Transverse colon (tissue), 4 donors: Measurements from ENCODE around the gene MTERF2. TPM values are rescaled to one million over a fixed set of nuclear protein-coding genes. Genes with fewer than 3 reads are reported as not detected.
A peak's percentile ranks its signal among the peaks of the same experiment; 100 is the strongest.

Source experiments
- DNase-seq: peaks from one replicate; pipeline ENCODE4 v3.0.0-alpha.2; 2019
- H3K27ac ChIP-seq, 4 donors: fragments of 200-600 bp; sonication (generic); 2 replicates each; pipeline ENCODE4 v1.5.1; 2016 to 2018; ENCODE audit warnings: inconsistent platforms in 4 of 4
- H3K27me3 ChIP-seq: fragments of 200-600 bp; sonication (generic); 2 replicates; pipeline ENCODE4 v1.5.1; 2017; ENCODE audit warnings: inconsistent platforms
- H3K36me3 ChIP-seq, 4 donors: fragments of 200-600 bp; sonication (generic); 2 replicates each; pipeline ENCODE4 v1.5.1; 2017 to 2019; ENCODE audit warnings: inconsistent platforms in 4 of 4
- H3K4me1 ChIP-seq, 4 donors: fragments of 200-600 bp; sonication (generic); 2 replicates each; pipeline ENCODE4 v1.5.1; 2017 to 2020; ENCODE audit warnings: inconsistent platforms in 4 of 4
- H3K4me3 ChIP-seq, 4 donors: fragments of 200-600 bp; sonication (generic); 1 replicate in 1 of 4; 2 replicates in 3 of 4; pipeline versions ENCODE4 v1.5.1 to v1.6.1; 2017 to 2019; ENCODE audit warnings: inconsistent platforms in 4 of 4
- H3K9me3 ChIP-seq, 2 donors: fragments of 200-600 bp; sonication (generic); 2 replicates each; pipeline ENCODE4 v1.5.1; 2017 to 2019; ENCODE audit warnings: inconsistent platforms in 2 of 2
- EP300 ChIP-seq: sonication (generic); formaldehyde crosslinking; IDR thresholded peaks from one replicate; pipeline ENCODE4 v1.6.1; 2017; ENCODE audit warnings: antibody characterized with exemption, low read depth
- POLR2A ChIP-seq: fragments of 450-650 bp; IDR thresholded peaks from one replicate; pipeline ENCODE4 v1.6.1; 2016; ENCODE audit warnings: antibody characterized with exemption, mild to moderate bottlenecking, moderate library complexity
- POLR2AphosphoS5 ChIP-seq, 3 donors: sonication (generic); formaldehyde crosslinking; IDR thresholded peaks; one replicate each; pipeline ENCODE4 v1.6.1; 2016; ENCODE audit warnings: antibody characterized with exemption in 3 of 3
- WGBS, 2 donors: methylation state at CpG; one replicate each; pipeline ENCODE4 v1.1.5; 2018; ENCODE audit warnings: low coverage in 1 of 2; 5-methylcytosine and 5-hydroxymethylcytosine counted together
- in situ Hi-C, 4 donors: fragments of 200-750 bp; cut with MboI; loops; one replicate each; pipeline versions ENCODE4 v1.15.0 to v1.15.1; 2017; ENCODE audit warnings: low sequenced_read_pairs in 3 of 4, low pct_ligation_motif_present in 1 of 4, low pct_unique_long_range_greater_than_20kb in 1 of 4
- intact Hi-C: fragments of 100-400 bp; cut with DNase I; formaldehyde crosslinking; loops from one replicate; pipeline ENCODE4 v1.15.1; 2023; ENCODE audit warnings: low total_unique reads
- total RNA-seq, 4 donors: library from RNA; depleted of rRNA; stranded (reverse); fragments of >200 nt; gene quantifications; one replicate each; pipeline ENCODE4 v1.1.0, GENCODE V29; 2016
- TF ChIP-seq, protein P1 (sequence below), 5 experiments: fragments of 200-600 bp in 3 of 5; fragments of 450-650 bp in 2 of 5; sonication (generic) in 3 of 5; IDR thresholded peaks; 1 replicate in 2 of 5; 2 replicates in 3 of 5; pipeline ENCODE4 v1.5.1; 2016 to 2017; ENCODE audit warnings: antibody characterized with exemption in 5 of 5, inconsistent platforms in 3 of 5, mild to moderate bottlenecking in 2 of 5, moderate library complexity in 1 of 5

MTERF2 gene
- total RNA-seq, 4 donors from 2014 or later = 3.0 to 14.8 (median 8.7) TPM

DNA sequence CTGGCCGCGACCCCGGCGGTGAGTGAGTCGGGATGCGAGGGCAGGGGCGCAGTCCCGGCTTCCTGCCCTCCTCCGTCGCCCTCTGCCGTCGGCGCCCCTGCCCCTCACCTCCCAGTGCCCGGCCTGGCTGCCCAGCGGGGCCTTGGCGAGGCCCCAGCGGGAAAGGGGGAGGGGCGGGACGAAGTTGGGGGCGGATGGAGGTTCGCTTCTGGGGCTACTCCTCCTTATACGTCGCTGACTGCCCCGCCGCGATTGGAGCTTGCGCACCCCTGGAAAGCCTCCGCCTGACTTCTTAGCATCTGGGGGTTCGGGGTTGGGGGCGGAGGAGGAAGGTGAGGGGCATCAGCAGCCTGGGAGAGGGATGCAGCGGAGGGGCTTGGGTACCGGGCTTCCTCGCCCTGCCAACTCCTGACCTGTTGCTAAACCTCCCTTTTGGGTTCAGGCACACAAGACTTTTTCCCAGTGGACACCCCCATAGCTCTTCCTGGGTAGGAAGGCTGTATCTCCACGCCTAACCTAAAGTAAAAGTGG, 30.8 kb downstream of the MTERF2 start:
- peak; percentile 65 for DNase-seq
- Histone ChIP-seq H3K4me3 (peak overlapping the region; percentile 55 to 95 (median 86)), H3K4me1 (peaks cover 9 to 40% (median 28%) of the 10 kb centered on the region in 4 donors), H3K36me3 (peaks cover 0 to 4% (median 0%) of the 10 kb centered on the region in 4 donors), H3K27me3 (no peaks in the 10 kb centered on the region), H3K9me3 (no peaks in the 10 kb centered on the region), H3K27ac (peak overlapping the region; percentile 94 to 98 (median 95))
- in situ Hi-C loops (no loop called here), intact Hi-C loops (loop anchor here (10.0 kb wide), 1 partner anchor 1609 kb away; the partner anchor contains the start of genes ISCU and SART3)
- 1% methylated on average over 22 of the region's 34 CpGs; no CpG with 5 or more reads in 1 of the 2 donors for WGBS, 2 donors
- TF ChIP-seq POLR2A = no peak
- TF ChIP-seq, protein P1, sequence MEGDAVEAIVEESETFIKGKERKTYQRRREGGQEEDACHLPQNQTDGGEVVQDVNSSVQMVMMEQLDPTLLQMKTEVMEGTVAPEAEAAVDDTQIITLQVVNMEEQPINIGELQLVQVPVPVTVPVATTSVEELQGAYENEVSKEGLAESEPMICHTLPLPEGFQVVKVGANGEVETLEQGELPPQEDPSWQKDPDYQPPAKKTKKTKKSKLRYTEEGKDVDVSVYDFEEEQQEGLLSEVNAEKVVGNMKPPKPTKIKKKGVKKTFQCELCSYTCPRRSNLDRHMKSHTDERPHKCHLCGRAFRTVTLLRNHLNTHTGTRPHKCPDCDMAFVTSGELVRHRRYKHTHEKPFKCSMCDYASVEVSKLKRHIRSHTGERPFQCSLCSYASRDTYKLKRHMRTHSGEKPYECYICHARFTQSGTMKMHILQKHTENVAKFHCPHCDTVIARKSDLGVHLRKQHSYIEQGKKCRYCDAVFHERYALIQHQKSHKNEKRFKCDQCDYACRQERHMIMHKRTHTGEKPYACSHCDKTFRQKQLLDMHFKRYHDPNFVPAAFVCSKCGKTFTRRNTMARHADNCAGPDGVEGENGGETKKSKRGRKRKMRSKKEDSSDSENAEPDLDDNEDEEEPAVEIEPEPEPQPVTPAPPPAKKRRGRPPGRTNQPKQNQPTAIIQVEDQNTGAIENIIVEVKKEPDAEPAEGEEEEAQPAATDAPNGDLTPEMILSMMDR (IDR thresholded peaks at IDR 0.05) = peak in 1 of 5 experiments; percentile 23

- Histone ChIP-seq H3K27ac (peak within 1 kb of the TSS; percentile 94 to 98 (median 95)), H3K4me1 (peaks cover 9 to 40% (median 28%) of the 10 kb centered on the region in 4 donors), H3K27me3 (no peaks in the 10 kb centered on the region), H3K4me3 (peak within 1 kb of the TSS; percentile 55 to 95 (median 86)), H3K36me3 (peaks cover 0 to 2% (median 0%) of the 10 kb centered on the region in 4 donors), H3K9me3 (no peaks in the 10 kb centered on the region)
- intact Hi-C loops (loop anchor here (10.0 kb wide), 1 partner anchor 1609 kb away; the partner anchor contains the start of genes ISCU and SART3), in situ Hi-C loops (no loop called here)
- 1% methylated on average over 74 of the region's 88 CpGs; no CpG with 5 or more reads in 1 of the 2 donors for whole genome bisulfite sequencing, 2 donors
- DNase-seq = peak; percentile 93
- peak; percentile 79 for TF ChIP-seq POLR2A
- TF ChIP-seq, protein P1 (IDR thresholded peaks at IDR 0.05) = no peak
- TF ChIP-seq POLR2AphosphoS5 (IDR thresholded peaks at IDR 0.05) = peak; percentile 85 to 92 (median 87)
- no peak for TF ChIP-seq EP300
These were observed 31.4 kb downstream of the MTERF2 start, which contains the start of gene TMEM263 for GRCh38 chr12:106955377-106956047. TSS of gene TMEM263 (plus strand) at chr12:106955907. CDS start at chr12:106967117, 11,210 bp downstream.

DNA sequence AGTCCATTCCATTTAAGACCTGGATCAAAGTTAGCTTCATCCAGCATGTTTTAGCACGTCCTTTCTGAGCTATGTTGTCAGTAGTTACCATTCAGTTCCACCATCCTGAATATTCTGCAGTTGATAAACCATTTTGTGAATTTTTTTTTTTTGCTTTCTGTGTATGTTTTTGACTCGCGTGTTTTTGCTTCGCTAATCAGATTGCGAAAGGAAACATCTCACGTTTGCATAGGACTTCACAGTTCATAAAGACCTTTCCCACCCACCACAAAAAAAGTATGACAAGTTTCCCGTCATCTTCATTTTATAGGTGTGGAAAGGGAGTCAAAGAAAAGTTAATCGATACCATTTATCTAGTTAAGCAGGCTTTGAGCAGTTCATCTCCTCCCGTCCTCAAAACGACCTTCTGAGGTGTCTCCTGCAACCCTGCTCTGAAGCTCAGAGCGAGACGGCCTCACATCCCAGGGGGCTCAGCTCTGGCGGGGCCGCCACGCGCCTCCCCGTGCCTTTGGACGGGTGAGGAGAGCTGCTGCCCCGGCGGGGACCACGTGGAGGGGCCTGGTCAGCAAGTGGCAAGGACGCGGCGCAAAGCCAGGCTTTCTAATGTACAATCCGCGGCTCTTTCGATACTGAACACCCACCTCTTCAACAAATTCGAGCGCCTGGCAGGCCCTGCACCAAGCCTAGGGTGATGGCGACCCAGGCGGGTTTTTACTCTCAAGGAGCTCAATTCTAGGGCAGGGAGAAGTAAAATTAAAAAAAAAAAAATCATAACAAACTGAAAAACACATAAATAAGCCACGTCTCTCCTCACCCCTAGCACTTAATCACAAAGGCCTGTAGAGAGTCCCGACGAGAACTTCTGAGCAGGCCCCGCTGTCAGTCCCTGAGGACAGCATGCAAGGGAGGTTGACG, 32.2 kb downstream of the MTERF2 start:
- in situ Hi-C loops = no loop called here

More for the DNA sequence above, 32.2 kb downstream of the MTERF2 start:
- intact Hi-C loops = loop anchor here (10.0 kb wide), 1 partner anchor 1610 kb away; the partner anchor contains the start of genes ISCU and SART3
- Histone ChIP-seq H3K27me3 (no peaks in the 10 kb centered on the region), H3K36me3 (no peaks in the 10 kb centered on the region), H3K4me1 (peaks cover 9 to 40% (median 28%) of the 10 kb centered on the region in 4 donors), H3K4me3 (peak overlapping the region; percentile 55 to 95 (median 86)), H3K27ac (peak overlapping the region; percentile 94 to 98 (median 95)), H3K9me3 (no peaks in the 10 kb centered on the region)
- TF ChIP-seq, protein P1 (IDR thresholded peaks at IDR 0.05) = no peak
- no peak for TF ChIP-seq POLR2A
- no peak for TF ChIP-seq POLR2AphosphoS5 (IDR thresholded peaks at IDR 0.05)
- DNase-seq = peak; percentile 24
- WGBS, 2 donors = 42 to 67% methylated on average over 8 to 36 of the region's 36 CpGs
